ENCODE measurements around the gene CBFA2T3. TPM values are rescaled to one million over a fixed set of nuclear protein-coding genes. Genes with fewer than 3 reads are reported as not detected.
A peak's percentile ranks its signal among the peaks of the same experiment; 100 is the strongest.

Gene CBFA2T3
- total and polyA plus RNA-seq, 2 of the 13 experiments (the other 11 are each of a cell fraction or from before 2014, with no cell fraction given): 0.05 TPM; not detected in 1

DNA sequence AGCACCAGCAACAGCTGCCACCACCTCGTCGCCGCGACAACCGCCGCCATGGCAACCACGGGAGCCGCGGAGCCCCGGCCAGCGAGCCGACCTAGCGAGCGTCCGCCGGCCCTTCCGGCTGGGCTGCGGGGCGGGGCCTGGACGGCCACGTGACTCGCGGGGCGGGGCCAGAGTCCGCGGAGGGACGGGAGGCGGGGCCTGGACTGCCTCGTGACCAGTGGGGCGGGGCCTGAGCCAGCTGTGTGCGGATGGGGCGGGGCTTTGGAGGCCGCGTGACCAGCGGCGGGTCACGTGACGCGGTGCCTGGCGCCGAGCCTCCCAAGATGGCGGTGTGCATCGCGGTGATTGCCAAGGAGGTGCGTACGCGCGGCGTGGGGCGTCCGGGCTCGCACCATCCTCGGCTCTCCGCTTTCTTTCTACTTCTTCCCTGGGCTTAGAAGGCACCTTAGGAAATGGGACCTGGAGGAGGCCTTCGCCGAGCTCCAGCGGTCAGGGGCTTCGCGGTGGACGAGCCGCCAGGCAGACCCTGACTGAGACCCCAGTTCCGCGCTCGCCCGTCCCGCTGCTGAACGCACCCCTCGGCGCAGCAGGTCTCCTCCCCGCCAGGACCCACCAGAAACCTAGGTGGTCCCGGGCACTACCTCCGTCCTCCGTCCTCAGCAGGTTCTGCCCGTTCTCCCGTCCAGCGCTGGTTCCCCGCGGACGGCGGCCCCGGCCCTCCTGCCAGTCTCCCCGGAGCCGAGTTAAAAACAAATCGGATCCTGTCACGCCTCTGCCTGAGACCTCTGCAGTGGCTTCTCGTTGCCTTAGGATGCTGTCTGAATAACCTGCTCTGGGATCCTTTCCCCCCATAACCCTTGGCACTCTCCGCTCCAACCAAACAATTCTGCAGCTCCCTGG lies 119.9 kb downstream of the CBFA2T3 start, which contains the start of the genes GALNS and TRAPPC2L (continued):
- TF ChIP-seq, protein P1, sequence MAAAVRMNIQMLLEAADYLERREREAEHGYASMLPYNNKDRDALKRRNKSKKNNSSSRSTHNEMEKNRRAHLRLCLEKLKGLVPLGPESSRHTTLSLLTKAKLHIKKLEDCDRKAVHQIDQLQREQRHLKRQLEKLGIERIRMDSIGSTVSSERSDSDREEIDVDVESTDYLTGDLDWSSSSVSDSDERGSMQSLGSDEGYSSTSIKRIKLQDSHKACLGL (CRISPR knock-in tag; IDR thresholded peaks at IDR 0.05): peak; percentile 71
- TF ChIP-seq SP140L (CRISPR knock-in tag; IDR thresholded peaks at IDR 0.05; ENCODE audit: borderline replicate concordance) (no peak), BCL6 (CRISPR knock-in tag; IDR thresholded peaks at IDR 0.05) (peak; percentile 48; the same call in 1 of the 2 replicates), ZNF749 (CRISPR knock-in tag; IDR thresholded peaks at IDR 0.05; ENCODE audit: borderline replicate concordance) (0 out of 2 replicates have a peak, but pooled peaks have one; percentile 76), ZBTB20 (CRISPR knock-in tag; IDR thresholded peaks at IDR 0.05; ENCODE audit: borderline replicate concordance, low read depth) (peak; percentile 61; the same call in 1 of the 2 replicates), SP2 (CRISPR knock-in tag; IDR thresholded peaks at IDR 0.05) (peak; percentile 63), IKZF4 (CRISPR knock-in tag; IDR thresholded peaks at IDR 0.05; ENCODE audit: borderline replicate concordance, low read depth, not compliant biosample characterization) (peak; percentile 39), NR2F6 (IDR thresholded peaks at IDR 0.05) (no peak), NR2F6 (CRISPR knock-in tag; IDR thresholded peaks at IDR 0.05) (0 out of 2 replicates have a peak, but pooled peaks have one; percentile 12), ZNF547 (CRISPR knock-in tag; IDR thresholded peaks at IDR 0.05) (peak; percentile 87), HDAC2 (CRISPR knock-in tag; IDR thresholded peaks at IDR 0.05) (peak; percentile 56; the same call in 1 of the 2 replicates), KDM2A (CRISPR knock-in tag; IDR thresholded peaks at IDR 0.05; ENCODE audit: borderline replicate concordance, low read depth) (peak; percentile 88), SIN3B (IDR thresholded peaks at IDR 0.05; ENCODE audit: low read length) (peak; percentile 92), KDM1A (CRISPR knock-in tag; IDR thresholded peaks at IDR 0.05) (no peak), ZMYM2 (CRISPR knock-in tag; IDR thresholded peaks at IDR 0.05) (no peak; the same call in 1 of the 2 replicates), SPEN (CRISPR knock-in tag; IDR thresholded peaks at IDR 0.05; ENCODE audit: low read depth) (peak; percentile 93)
- TF ChIP-seq, protein P2, sequence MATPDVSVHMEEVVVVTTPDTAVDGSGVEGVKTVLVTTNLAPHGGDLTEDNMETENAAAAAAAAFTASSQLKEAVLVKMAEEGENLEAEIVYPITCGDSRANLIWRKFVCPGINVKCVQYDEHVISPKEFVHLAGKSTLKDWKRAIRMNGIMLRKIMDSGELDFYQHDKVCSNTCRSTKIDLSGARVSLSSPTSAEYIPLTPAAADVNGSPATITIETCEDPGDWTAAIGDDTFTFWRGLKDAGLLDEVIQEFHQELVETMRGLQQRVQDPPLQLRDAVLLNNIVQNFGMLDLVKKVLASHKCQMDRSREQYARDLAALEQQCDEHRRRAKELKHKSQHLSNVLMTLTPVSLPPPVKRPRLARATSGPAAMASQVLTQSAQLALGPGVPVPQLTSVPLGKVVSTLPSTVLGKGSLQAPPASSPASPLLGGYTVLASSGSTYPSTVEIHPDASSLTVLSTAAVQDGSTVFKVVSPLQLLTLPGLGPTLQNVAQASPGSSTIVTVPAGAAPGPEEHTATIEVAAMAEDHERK (CRISPR knock-in tag; IDR thresholded peaks at IDR 0.05; ENCODE audit: low read depth): peak; percentile 60; the same call in 1 of the 2 replicates
- TF ChIP-seq, protein P3, sequence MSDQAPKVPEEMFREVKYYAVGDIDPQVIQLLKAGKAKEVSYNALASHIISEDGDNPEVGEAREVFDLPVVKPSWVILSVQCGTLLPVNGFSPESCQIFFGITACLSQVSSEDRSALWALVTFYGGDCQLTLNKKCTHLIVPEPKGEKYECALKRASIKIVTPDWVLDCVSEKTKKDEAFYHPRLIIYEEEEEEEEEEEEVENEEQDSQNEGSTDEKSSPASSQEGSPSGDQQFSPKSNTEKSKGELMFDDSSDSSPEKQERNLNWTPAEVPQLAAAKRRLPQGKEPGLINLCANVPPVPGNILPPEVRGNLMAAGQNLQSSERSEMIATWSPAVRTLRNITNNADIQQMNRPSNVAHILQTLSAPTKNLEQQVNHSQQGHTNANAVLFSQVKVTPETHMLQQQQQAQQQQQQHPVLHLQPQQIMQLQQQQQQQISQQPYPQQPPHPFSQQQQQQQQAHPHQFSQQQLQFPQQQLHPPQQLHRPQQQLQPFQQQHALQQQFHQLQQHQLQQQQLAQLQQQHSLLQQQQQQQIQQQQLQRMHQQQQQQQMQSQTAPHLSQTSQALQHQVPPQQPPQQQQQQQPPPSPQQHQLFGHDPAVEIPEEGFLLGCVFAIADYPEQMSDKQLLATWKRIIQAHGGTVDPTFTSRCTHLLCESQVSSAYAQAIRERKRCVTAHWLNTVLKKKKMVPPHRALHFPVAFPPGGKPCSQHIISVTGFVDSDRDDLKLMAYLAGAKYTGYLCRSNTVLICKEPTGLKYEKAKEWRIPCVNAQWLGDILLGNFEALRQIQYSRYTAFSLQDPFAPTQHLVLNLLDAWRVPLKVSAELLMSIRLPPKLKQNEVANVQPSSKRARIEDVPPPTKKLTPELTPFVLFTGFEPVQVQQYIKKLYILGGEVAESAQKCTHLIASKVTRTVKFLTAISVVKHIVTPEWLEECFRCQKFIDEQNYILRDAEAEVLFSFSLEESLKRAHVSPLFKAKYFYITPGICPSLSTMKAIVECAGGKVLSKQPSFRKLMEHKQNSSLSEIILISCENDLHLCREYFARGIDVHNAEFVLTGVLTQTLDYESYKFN (CRISPR knock-in tag; conservative IDR thresholded peaks at IDR 0.05): peak; percentile 62
- TF ChIP-seq, protein P4, sequence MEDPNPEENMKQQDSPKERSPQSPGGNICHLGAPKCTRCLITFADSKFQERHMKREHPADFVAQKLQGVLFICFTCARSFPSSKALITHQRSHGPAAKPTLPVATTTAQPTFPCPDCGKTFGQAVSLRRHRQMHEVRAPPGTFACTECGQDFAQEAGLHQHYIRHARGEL (CRISPR knock-in tag; IDR thresholded peaks at IDR 0.05): 0 out of 2 replicates have a peak, but pooled peaks have one; percentile 75
- TF ChIP-seq, protein P5, sequence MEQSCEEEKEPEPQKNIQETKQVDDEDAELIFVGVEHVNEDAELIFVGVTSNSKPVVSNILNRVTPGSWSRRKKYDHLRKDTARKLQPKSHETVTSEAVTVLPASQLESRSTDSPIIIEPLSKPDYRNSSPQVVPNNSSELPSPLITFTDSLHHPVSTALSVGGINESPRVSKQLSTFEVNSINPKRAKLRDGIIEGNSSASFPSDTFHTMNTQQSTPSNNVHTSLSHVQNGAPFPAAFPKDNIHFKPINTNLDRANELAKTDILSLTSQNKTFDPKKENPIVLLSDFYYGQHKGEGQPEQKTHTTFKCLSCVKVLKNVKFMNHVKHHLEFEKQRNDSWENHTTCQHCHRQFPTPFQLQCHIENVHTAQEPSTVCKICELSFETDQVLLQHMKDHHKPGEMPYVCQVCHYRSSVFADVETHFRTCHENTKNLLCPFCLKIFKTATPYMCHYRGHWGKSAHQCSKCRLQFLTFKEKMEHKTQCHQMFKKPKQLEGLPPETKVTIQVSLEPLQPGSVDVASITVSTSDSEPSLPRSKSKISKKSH (CRISPR knock-in tag; IDR thresholded peaks at IDR 0.05; ENCODE audit: borderline replicate concordance): peak; percentile 88

Measured in HepG2 (cell line).